Stimulated activated CD4-positive, alpha-beta T cell treated with anti-CD3 and anti-CD28 coated beads, Interleukin-1b, Interleukin-23, amount 100 ng/mL, for 4 hours (primary cell): Measurements from ENCODE around the gene ST6GAL1.
A peak's percentile ranks its signal among the peaks of the same experiment; 100 is the strongest.
"Not testable (repeated sequence)": the region's sequence is repeated elsewhere in the genome, so short reads cannot be mapped to it uniquely, and the experiment has no call there.

ENCODE experiments used
- DNase-seq, 2 donors: peaks; one replicate each; pipeline ENCODE4 v3.0.0-alpha.2; 2020; ENCODE audit warnings: low read depth in 2 of 2

The ST6GAL1 gene

GRCh38 chr3:187021748-187022402 lies 91.5 kb downstream of the ST6GAL1 start:
- no peak for DNase-seq

- no peak for DNase-seq
Observed at GRCh38 chr3:187022403-187023029, 92.2 kb downstream of the ST6GAL1 start.

DNA sequence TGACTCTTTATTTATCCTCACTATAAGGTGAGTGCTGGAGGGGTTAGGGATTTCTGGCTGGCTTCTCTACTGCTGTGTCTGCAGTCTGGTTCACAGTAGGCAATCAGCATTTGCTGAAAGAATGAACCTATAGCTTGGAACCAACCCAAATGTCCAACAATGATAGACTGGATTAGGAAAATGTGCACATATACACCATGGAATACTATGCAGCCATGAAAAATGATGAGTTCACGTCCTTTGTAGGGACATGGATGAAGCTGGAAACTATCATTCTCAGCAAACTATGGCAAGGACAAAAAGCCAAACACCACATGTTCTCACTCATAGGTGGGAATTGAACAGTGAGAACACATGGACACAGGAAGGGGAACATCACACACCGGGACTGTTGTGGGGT lies 93.0 kb downstream of the ST6GAL1 start:
- not testable (repeated sequence) for DNase-seq

DNA sequence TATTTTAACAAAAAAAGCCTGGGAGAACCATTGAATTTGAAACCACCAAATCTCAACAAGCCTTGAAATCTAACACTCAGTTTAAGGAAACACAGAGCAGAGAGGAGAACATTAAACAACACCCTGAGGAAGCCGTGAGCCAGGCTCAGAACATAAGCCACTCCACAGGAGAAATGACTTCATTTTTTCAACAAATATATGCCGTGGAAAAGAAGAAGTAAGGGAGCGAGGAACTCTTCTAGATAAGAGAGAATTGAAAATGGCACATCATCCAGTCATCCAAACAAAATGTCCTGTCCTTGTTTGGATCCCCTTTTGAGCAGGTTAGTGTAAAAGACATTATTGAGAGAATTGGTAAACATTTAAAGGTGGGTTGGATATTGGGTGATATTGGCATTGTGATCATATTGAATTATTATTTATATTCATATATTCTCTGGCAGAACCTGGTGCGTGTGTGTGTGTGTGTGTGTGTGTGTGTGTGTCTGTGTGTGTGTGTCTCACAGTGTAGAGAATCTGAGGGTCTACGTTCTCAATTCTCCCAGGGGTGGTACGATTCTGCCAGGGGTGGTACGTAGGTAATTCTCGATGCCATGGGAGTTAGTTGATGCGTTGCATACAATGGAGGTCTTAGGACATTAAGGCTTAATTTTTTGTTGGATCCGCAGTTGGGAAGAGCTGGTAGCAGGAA lies 94.4 kb downstream of the ST6GAL1 start:
- DNase-seq = no peak

- DNase-seq = peak in 1 of 2 donors; percentile 57
Observed at GRCh38 chr3:187025254-187025655, 94.9 kb downstream of the ST6GAL1 start.

DNA sequence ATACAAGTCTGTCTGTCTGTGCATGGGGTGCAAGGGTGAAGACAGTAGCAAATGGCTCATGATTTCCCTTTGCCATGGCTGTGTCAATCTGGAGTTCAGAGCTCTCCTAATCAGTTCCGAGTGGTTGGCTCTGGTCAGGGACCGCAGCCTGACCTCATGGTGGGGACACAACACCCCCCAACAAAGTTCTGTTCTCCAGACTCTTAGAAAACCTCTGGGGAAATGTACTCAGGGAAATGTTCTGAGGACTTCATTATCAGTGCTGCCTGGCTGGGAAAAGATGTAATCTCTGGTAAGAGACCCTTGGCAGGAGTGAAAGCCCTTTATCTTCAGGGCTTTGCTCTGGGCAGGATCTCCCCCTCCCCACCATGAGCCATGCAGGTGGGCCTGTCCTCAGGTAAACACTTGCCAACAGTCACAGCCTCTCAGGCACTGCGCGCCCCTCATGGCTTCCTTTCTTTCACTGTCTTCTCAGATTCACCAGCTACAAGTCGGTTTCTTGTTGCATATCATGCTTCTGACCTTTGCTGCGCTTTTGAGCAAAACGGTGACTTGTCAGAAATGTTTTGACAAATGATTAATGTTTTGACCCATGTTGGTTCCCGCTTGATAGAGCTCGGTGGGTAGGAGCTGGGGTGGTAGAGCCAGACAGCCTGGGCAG lies 95.5 kb downstream of the ST6GAL1 start:
- DNase-seq = peak in 1 of 2 donors; percentile 27

DNA sequence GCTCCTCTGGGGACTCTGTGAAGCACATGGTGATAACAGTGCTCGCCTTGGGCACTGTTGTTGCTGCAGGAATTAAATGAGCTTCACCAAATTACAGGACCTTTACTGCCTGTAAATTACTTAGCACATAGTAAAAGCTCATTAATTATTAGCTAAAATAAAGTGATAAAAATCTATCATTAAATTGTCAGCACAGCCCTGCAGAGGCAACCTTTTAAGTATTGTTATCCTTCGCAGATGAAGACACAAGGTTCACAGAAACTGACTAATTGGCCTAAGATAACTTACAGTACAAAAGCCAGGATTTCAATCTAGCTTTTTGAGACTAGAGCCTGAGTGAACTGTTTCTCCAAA lies 96.0 kb downstream of the ST6GAL1 start:
- DNase-seq = no peak

DNA sequence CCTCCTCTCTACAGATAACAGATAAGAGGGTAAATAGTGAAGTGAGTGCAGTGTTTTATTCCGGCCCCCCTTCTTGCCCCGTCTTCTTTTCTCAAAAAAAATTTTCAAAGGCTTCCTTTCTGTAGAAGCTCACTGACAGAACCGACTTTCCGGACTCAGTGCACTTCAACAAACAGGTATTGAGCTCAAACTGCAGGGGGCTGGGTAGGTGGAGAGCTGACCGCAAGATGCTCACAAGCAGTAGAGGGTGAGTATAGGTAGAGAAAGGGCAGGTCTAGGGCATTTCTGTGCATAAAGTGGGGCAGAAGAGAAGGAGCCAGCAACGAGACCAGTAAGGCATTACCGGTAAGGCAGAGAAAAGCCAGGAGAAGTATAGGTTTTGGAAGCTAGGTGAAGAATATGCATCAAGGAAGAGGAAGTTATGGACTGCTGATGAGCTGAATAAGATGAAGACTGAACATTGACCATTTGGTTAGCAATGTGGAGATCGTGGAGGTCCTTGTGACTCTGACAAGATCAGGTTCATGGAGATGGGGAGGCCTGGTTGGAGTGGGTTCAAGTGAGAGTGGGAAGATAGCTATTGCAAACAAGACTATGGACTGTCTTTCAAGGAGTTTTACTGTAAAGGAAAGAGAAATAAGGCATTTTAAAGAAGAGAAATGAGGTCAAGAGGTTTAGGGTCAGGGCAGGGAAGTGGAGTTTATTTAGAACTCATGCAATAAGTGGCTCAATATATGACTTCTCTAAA lies 97.4 kb downstream of the ST6GAL1 start:
- DNase-seq = peak in 1 of 2 donors; percentile 62

GRCh38 chr3:187031934-187032333 lies 101.6 kb downstream of the ST6GAL1 start:
- no peak for DNase-seq

GRCh38 chr3:187036394-187036793 lies 106.1 kb downstream of the ST6GAL1 start:
- no peak for DNase-seq

GRCh38 chr3:187039100-187039722 lies 108.9 kb downstream of the ST6GAL1 start:
- DNase-seq = no peak

GRCh38 chr3:187039723-187040414 lies 109.5 kb downstream of the ST6GAL1 start:
- no peak for DNase-seq

DNA sequence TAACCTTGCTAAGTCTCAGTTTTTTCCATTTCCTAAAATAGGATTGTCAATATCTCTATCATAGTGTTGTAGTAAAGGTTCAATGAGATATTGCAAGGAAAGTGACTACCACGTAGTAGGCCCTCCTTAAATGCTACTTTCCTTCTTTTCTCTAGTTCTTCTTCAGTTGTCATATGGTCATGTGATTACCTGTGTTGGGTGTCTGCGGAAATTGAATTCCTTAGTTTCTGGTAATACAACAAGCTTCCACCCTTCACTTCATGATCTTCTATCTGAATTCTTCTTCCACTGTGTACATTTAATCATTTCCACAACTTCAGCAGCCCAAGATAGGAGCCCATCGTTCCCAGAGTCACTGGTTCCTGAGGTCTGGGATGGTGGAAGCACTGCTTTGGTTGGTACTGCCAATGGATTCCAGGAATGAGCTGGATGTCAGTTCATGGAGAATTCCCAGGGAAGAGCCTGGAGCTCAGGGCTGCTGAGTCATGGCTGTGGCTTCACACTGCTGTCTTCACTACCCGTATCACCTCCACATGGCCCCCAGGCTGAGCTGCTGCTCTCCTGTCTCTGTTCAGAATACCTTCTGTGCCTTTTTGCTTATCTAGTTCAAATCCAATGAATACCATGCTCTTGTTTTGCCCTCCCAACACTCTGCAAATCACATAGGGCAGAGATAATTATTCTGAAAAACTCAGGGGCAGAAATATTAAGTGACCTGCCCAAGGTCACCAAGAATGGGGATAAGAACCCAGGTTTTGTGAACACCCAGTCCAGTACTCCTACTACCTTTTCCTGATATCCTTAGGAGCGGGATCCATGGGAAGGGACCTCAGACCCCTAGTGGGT lies 110.4 kb downstream of the ST6GAL1 start:
- no peak for DNase-seq

DNA sequence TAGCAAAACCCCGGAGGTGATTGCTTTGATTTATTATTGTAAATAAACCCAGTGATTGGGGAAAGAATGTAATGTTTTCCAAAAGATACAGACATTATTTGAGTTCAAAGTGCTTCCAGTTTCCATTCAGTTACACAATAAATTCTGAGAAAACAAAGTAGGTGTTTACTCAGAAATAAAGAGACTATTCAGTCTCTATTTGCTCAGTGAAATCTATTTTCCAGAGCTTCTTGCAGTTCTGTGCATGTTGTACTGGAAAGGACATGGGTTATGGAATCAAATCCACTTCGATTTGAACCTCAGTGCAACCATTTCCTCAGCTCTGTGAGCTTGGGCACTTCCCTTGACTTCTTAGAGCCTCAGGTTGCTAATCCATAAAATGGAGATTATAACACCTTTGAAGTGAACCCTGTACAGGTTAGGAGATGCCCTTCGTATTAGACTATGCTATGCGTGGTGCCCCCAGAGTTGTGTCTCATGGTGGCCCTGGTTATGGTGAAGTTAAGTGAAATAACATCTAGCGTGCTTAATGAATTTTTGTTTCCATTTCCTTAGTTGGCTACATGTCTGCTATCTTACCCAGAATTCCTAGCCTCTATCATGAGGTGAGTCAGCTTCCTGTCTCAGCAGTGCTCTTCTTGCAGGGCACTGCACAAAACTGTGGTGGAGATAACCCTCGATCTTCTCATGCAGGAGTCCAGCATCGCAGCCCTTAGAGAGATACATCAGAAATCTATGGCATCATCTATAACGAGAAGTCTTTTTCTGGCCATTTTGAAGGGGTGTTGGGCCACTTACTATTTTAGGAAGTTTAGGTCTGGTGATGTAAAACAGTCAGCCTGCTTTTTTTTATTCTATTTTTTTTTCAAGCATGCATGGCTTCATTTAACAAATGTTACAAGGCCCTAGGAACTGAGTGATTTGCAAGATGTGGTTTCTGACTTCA lies 111.3 kb downstream of the ST6GAL1 start:
- DNase-seq = peak in 1 of 2 donors; percentile 47

DNA sequence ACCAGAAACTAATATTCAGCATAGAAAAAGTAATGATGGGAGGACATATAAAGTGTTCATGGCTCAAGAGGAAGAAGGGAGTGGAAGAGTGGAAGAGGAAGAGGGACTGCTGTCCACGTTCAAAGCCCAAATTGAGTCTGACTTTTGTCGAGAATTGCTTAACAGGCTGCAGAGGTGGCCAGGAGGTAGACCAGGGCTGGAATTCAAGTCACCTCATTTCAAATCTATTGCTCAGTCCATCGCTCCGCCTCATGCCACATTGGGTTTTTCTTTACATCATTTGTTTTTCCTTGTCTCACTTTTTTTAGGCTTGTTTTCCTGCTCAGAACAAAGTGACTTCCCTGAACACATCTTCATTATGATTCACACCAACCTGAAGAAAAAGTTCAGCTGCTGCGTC lies 112.0 kb downstream of the ST6GAL1 start:
- DNase-seq = no peak

DNA sequence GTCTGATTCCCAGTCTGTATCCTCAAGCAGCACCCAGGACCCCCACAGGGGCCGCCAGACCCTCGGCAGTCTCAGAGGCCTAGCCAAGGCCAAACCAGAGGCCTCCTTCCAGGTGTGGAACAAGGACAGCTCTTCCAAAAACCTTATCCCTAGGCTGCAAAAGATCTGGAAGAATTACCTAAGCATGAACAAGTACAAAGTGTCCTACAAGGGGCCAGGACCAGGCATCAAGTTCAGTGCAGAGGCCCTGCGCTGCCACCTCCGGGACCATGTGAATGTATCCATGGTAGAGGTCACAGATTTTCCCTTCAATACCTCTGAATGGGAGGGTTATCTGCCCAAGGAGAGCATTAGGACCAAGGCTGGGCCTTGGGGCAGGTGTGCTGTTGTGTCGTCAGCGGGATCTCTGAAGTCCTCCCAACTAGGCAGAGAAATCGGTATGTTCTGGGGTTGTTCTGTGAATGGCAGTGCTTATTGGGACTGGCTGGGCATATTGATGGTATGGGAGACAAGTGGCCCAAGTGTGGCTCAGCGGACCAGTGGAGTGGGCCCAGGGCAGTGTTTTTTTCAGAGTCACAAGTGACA lies 112.6 kb downstream of the ST6GAL1 start:
- no peak for DNase-seq

- DNase-seq = no peak
Observed at GRCh38 chr3:187044206-187044605, 113.9 kb downstream of the ST6GAL1 start.

DNA sequence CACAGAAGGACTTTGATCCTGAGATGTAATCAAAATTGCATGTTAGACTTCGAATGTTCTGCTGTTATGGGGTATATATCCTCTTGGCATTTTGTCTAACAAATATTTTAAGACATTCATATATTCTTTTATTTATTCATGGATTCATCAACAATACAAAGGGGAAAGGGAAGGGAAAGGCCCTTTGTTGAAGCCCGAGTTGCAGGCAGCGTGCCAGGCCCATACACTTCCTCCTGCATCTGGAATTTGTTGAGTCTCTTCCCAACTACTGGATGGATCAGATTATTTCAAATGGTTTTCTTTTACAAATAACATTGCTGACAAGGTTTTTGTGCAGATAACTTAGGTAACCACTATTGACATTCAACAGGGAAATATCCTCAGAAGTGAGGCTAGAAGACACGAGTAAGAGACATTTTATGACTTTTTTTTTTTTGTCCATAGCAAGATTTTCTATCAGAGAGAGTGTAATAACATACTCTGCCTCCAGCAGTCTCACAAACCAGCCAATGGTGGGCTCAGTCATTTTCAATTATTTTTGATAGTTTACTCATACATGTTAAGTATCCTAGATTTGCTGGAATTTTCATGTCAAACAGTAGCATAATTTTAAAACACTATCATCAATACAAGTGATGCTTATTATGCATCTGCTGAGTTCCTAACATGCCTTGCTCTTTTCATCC lies 114.7 kb downstream of the ST6GAL1 start:
- DNase-seq = no peak
